Fibroblast of villous mesenchyme (primary cell): ENCODE data around the gene DKK2. TPM values are rescaled to one million over a fixed set of nuclear protein-coding genes. Genes with fewer than 3 reads are reported as not detected.

Experiments
- DNase-seq: peaks from one replicate; pipeline ENCODE4 v3.0.0-alpha.2; 2010; ENCODE audit warnings: low read depth
- H3K4me3 ChIP-seq: 2 replicates; pipeline ENCODE4 v1.5.1; 2011; ENCODE audit warnings: low read depth, mild to moderate bottlenecking, low read length
- total RNA-seq: library from RNA; depleted of rRNA; stranded (reverse); fragments of >200 nt; gene quantifications from 2 replicates; pipeline ENCODE4 v1.2.3, GENCODE V29; 2012
- TF ChIP-seq, protein P1 (sequence below): IDR thresholded peaks from 2 replicates; pipeline ENCODE4 v1.5.1; 2012; ENCODE audit warnings: low read depth, mild to moderate bottlenecking, low read length; ENCODE audit not compliant: insufficient read depth

Gene DKK2
- total RNA-seq, 1 donor = 0.43 TPM

DNA sequence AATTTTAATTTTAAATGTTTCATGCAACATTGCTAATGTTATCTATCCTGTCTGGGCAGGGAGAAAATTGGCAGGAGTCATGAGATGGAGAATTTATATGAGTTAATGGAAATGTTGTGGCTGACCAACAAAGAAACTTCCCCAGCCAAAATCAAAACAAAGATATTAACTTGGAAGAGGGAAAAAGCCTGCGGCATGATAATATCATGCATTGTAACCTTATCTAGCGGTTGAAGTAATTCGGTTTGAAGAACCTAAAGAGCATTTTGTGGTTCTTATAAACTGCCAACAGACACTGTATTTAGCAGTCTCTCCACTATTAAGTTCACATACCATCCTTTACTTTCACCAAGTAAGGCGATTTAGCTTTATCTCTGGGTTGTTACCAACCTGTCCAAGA lies 42.3 kb downstream of the DKK2 start:
- DNase-seq = no peak
- H3K4me3 ChIP-seq = no peak overlapping the region
- TF ChIP-seq, protein P1, sequence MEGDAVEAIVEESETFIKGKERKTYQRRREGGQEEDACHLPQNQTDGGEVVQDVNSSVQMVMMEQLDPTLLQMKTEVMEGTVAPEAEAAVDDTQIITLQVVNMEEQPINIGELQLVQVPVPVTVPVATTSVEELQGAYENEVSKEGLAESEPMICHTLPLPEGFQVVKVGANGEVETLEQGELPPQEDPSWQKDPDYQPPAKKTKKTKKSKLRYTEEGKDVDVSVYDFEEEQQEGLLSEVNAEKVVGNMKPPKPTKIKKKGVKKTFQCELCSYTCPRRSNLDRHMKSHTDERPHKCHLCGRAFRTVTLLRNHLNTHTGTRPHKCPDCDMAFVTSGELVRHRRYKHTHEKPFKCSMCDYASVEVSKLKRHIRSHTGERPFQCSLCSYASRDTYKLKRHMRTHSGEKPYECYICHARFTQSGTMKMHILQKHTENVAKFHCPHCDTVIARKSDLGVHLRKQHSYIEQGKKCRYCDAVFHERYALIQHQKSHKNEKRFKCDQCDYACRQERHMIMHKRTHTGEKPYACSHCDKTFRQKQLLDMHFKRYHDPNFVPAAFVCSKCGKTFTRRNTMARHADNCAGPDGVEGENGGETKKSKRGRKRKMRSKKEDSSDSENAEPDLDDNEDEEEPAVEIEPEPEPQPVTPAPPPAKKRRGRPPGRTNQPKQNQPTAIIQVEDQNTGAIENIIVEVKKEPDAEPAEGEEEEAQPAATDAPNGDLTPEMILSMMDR = no peak

DNA sequence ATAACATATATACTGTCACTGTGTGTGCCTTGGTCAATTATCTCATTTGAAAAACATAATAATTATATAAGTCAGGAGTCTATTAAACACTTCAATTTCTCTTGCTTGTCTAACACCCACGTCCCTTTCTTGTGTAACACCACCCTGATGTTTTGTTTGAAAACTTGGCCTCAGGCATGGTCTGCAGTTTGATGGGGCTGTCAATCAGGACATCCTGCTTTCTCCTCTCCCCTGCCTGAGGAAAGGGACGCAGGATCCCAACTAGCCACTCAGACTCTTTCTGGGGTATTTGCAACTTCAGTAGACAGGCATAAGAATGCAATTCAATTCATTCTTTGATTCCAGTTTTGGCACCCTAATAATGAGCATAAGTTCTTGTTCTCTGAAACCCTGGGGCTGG lies 48.8 kb downstream of the DKK2 start:
- TF ChIP-seq, protein P1 = no peak
- no peak for DNase-seq
- no peak overlapping the region for H3K4me3 ChIP-seq

DNA sequence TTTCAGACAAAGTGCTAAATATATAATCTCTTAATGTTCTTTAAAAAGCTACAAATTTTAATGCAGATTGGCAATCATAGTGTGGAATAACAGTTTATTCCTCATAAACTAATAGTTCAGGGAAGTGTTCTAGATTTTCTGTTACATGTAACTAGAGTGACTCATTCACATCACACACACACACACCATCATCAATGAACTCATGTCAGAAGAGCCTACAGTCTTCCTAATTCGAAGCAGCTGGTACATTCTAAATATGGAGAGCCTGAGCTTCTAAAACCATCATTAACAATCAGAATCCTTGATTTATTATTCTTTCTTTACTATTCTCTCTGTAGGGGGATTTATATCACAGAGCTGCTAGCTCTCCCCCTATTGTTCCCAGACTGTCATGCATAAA lies 49.6 kb downstream of the DKK2 start:
- peak; percentile 11 for DNase-seq

DNA sequence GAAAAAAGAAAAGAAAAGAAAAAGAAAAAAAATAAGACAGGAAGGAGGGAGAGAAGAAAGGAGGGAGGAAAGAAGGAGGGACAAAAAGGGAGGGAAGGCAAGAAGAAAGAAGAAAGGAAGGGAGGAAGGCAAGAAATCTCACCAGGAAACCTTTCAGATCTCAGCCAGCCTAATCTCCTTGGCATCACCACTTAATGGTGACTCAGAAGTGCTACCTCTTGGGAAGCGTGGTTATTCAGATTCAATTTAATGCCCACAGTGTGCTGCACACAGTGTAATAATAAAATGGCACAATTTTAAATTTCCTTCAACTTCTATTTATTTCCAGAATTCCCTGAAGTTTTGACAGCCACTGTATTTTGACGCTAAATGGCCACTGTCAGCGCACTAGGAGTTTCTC lies 50.3 kb downstream of the DKK2 start:
- no peak for DNase-seq
- no peak overlapping the region for H3K4me3 ChIP-seq

More for the DNA sequence above, 49.6 kb downstream of the DKK2 start:
- H3K4me3 ChIP-seq = no peak overlapping the region
- TF ChIP-seq, protein P1 = no peak

DNA sequence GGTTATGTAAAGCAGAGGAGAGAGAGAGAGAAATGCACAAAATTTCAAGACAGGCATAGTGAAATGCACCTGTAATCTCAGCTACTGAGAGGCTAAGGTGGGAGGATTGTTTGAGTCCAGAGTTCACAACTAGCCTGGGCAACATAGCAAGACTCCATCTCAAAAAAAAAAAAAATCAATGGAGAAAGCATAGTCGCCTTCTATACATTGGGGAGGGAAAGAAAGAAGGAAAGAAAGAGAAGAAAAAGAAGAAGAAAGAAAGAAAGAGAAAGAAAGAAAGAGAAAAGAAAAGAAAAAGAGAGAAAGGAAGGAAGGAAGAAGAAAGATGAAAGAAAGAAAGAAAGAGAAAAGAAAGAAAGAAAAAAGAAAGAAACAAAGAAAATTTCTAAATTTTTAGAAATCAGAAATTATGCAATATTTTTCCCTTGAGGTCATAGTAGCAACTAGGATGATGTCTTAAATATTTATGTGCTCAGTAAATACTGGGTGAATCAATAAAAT lies 53.4 kb downstream of the DKK2 start:
- TF ChIP-seq, protein P1 = no peak
- no peak for DNase-seq
- no peak overlapping the region for H3K4me3 ChIP-seq

More for the DNA sequence above, 50.3 kb downstream of the DKK2 start:
- TF ChIP-seq, protein P1 = no peak

DNA sequence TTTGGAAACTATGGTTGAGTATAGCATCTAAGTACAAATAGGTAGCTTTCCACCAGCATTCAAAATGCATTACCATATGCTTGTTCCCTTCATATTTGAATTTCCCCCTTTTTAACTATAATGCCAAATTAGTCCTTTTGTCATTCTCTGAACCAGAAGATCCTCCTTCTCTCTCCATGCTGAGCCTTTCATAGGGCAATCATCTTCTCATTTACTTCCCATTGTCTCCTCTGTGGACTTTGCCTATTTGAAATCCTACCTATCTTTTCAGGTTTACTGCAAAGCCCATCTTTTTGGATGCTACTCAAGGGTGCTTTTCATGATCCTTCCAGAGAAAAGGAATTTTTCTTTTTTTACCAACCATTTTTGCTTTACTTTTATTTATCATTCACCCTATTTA lies 54.7 kb downstream of the DKK2 start:
- no peak for DNase-seq
- H3K4me3 ChIP-seq = no peak overlapping the region
- TF ChIP-seq, protein P1 = no peak

DNA sequence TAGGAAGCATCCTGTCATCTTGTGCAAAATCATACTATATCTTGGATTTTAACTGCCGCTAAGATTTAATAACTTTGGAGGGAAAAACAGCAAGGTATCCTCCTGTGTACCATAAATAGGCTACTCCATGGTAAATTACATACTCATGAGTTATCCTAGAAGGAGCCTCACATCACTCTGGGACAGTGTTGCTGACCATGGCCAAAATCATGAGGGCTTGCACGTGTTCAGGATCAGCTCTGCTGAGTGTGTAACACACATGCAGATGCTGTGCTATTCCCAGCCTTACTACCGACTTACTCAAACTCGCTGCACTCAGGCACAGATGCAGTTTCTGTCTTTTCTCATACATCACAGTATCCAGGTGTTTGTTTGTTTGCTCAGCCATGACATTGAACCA lies 56.6 kb downstream of the DKK2 start:
- no peak overlapping the region for H3K4me3 ChIP-seq
- no peak for DNase-seq
- TF ChIP-seq, protein P1 = no peak
